GM21825 (cell line): ENCODE measurements around the gene CLCN2.
A peak's percentile ranks its signal among the peaks of the same experiment; 100 is the strongest.

Experiments
- ATAC-seq: cut with Tn5 transposase; IDR thresholded peaks from one replicate; pipeline ENCODE4 v1.9.1; 2021; ENCODE audit warnings: mild to moderate bottlenecking, moderate library complexity; ENCODE audit not compliant: unreplicated experiment

The CLCN2 gene

GRCh38 chr3:184361932-184362667 lies 695 bp upstream of the CLCN2 start:
- ATAC-seq = peak; percentile 7

GRCh38 chr3:184360929-184361531 lies 375 bp downstream of the CLCN2 start:
- no peak for ATAC-seq

- ATAC-seq = no peak
Observed at GRCh38 chr3:184360070-184360928, 1.1 kb downstream of the CLCN2 start.

GRCh38 chr3:184359610-184360009 lies 1.8 kb downstream of the CLCN2 start:
- no peak for ATAC-seq

GRCh38 chr3:184358921-184359350 lies 2.5 kb downstream of the CLCN2 start:
- no peak for ATAC-seq

GRCh38 chr3:184358124-184358767 lies 3.2 kb downstream of the CLCN2 start:
- no peak for ATAC-seq

GRCh38 chr3:184357248-184358123 lies 3.9 kb downstream of the CLCN2 start:
- no peak for ATAC-seq

GRCh38 chr3:184355261-184356040 lies 6.0 kb downstream of the CLCN2 start:
- no peak for ATAC-seq

GRCh38 chr3:184354754-184355153 lies 6.7 kb downstream of the CLCN2 start:
- ATAC-seq = no peak

GRCh38 chr3:184354121-184354728 lies 7.2 kb downstream of the CLCN2 start:
- ATAC-seq = peak; percentile 57

GRCh38 chr3:184353546-184353941 lies 7.9 kb downstream of the CLCN2 start:
- ATAC-seq = no peak

GRCh38 chr3:184352897-184353545 lies 8.4 kb downstream of the CLCN2 start:
- no peak for ATAC-seq

- ATAC-seq = no peak
Observed at GRCh38 chr3:184352149-184352785, 9.1 kb downstream of the CLCN2 start.

GRCh38 chr3:184351511-184352148 lies 9.8 kb downstream of the CLCN2 start:
- no peak for ATAC-seq

- no peak for ATAC-seq
Observed at GRCh38 chr3:184350618-184351017, 10.8 kb downstream of the CLCN2 start.

- ATAC-seq = no peak
Observed at GRCh38 chr3:184349563-184350470, 11.6 kb downstream of the CLCN2 start.

- no peak for ATAC-seq
Observed at GRCh38 chr3:184348057-184348382, 13.4 kb downstream of the CLCN2 start.
